ENCODE data around the gene KRT222.

KRT222 gene

GRCh38 chr17:40679523-40679907 is 14.5 kb upstream of the KRT222 start:
- DNase-seq (ENCODE audit: low read depth in 1 of 2, low spot score in 1 of 2), result no peak
- TF ChIP-seq, protein P1, sequence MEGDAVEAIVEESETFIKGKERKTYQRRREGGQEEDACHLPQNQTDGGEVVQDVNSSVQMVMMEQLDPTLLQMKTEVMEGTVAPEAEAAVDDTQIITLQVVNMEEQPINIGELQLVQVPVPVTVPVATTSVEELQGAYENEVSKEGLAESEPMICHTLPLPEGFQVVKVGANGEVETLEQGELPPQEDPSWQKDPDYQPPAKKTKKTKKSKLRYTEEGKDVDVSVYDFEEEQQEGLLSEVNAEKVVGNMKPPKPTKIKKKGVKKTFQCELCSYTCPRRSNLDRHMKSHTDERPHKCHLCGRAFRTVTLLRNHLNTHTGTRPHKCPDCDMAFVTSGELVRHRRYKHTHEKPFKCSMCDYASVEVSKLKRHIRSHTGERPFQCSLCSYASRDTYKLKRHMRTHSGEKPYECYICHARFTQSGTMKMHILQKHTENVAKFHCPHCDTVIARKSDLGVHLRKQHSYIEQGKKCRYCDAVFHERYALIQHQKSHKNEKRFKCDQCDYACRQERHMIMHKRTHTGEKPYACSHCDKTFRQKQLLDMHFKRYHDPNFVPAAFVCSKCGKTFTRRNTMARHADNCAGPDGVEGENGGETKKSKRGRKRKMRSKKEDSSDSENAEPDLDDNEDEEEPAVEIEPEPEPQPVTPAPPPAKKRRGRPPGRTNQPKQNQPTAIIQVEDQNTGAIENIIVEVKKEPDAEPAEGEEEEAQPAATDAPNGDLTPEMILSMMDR (IDR thresholded peaks at IDR 0.05; ENCODE audit: insufficient read depth, low read length), result no peak
- Histone ChIP-seq H3K27me3 (ENCODE audit: insufficient read depth, poor library complexity, severe bottlenecking) (peaks cover 29% of the 10 kb centered on the region), H3K4me3 (replicated peaks; ENCODE audit: insufficient read depth, low read length) (no peak overlapping the region), H3K27ac (replicated peaks) (no peak overlapping the region)

- DNase-seq (ENCODE audit: low read depth in 1 of 2, low spot score in 1 of 2), result no peak
- TF ChIP-seq, protein P2, sequence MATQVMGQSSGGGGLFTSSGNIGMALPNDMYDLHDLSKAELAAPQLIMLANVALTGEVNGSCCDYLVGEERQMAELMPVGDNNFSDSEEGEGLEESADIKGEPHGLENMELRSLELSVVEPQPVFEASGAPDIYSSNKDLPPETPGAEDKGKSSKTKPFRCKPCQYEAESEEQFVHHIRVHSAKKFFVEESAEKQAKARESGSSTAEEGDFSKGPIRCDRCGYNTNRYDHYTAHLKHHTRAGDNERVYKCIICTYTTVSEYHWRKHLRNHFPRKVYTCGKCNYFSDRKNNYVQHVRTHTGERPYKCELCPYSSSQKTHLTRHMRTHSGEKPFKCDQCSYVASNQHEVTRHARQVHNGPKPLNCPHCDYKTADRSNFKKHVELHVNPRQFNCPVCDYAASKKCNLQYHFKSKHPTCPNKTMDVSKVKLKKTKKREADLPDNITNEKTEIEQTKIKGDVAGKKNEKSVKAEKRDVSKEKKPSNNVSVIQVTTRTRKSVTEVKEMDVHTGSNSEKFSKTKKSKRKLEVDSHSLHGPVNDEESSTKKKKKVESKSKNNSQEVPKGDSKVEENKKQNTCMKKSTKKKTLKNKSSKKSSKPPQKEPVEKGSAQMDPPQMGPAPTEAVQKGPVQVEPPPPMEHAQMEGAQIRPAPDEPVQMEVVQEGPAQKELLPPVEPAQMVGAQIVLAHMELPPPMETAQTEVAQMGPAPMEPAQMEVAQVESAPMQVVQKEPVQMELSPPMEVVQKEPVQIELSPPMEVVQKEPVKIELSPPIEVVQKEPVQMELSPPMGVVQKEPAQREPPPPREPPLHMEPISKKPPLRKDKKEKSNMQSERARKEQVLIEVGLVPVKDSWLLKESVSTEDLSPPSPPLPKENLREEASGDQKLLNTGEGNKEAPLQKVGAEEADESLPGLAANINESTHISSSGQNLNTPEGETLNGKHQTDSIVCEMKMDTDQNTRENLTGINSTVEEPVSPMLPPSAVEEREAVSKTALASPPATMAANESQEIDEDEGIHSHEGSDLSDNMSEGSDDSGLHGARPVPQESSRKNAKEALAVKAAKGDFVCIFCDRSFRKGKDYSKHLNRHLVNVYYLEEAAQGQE (IDR thresholded peaks at IDR 0.05; ENCODE audit: insufficient replicate concordance, low read depth), result no peak
- TF ChIP-seq SPI1 (IDR thresholded peaks at IDR 0.05; ENCODE audit: borderline replicate concordance, low read depth) (no peak), POLR2AphosphoS5 (IDR thresholded peaks at IDR 0.05; ENCODE audit: low read depth) (no peak)
- TF ChIP-seq, protein P1 (IDR thresholded peaks at IDR 0.05; ENCODE audit: insufficient read depth, low read length), result no peak
- no peak overlapping the region for H3K4me3 ChIP-seq (replicated peaks; ENCODE audit: insufficient read depth, low read length)
- H3K27ac ChIP-seq (replicated peaks), result no peak overlapping the region
- peaks cover 31% of the 10 kb centered on the region for H3K27me3 ChIP-seq (ENCODE audit: insufficient read depth, poor library complexity, severe bottlenecking)
Measured at GRCh38 chr17:40678902-40679522, 14.0 kb upstream of the KRT222 start.

GRCh38 chr17:40675905-40676304 is 10.9 kb upstream of the KRT222 start:
- H3K4me3 ChIP-seq (replicated peaks; ENCODE audit: insufficient read depth, low read length), result no peak overlapping the region
- peaks cover 34% of the 10 kb centered on the region for H3K27me3 ChIP-seq (ENCODE audit: insufficient read depth, poor library complexity, severe bottlenecking)
- peak in 1 of 2 experiments; percentile 38 for DNase-seq (ENCODE audit: low read depth in 1 of 2, low spot score in 1 of 2)
- TF ChIP-seq GABPA (IDR thresholded peaks at IDR 0.05; ENCODE audit: low read depth), result no peak
- TF ChIP-seq, protein P1 (IDR thresholded peaks at IDR 0.05; ENCODE audit: insufficient read depth, low read length), result no peak
- TF ChIP-seq, protein P2 (IDR thresholded peaks at IDR 0.05; ENCODE audit: insufficient replicate concordance, low read depth), result no peak
- no peak overlapping the region for H3K27ac ChIP-seq (replicated peaks)

- H3K27ac ChIP-seq (replicated peaks), result no peak overlapping the region
- DNase-seq (ENCODE audit: low read depth in 1 of 2, low spot score in 1 of 2), result no peak
- H3K27me3 ChIP-seq (ENCODE audit: insufficient read depth, poor library complexity, severe bottlenecking), result peaks cover 28% of the 10 kb centered on the region
- TF ChIP-seq, protein P1 (IDR thresholded peaks at IDR 0.05; ENCODE audit: insufficient read depth, low read length), result no peak
- TF ChIP-seq, protein P2 (IDR thresholded peaks at IDR 0.05; ENCODE audit: insufficient replicate concordance, low read depth), result no peak
- no peak for TF ChIP-seq SPI1 (IDR thresholded peaks at IDR 0.05; ENCODE audit: borderline replicate concordance, low read depth)
- no peak for TF ChIP-seq GABPA (IDR thresholded peaks at IDR 0.05; ENCODE audit: low read depth)
- TF ChIP-seq POLR2AphosphoS5 (IDR thresholded peaks at IDR 0.05; ENCODE audit: low read depth), result no peak
- H3K4me3 ChIP-seq (replicated peaks; ENCODE audit: insufficient read depth, low read length), result no peak overlapping the region
Measured at GRCh38 chr17:40672654-40673053, 7.7 kb upstream of the KRT222 start.
